WTC11 (cell line): Measurements from ENCODE around the gene TTLL11. TPM values are rescaled to one million over a fixed set of nuclear protein-coding genes. Genes with fewer than 3 reads are reported as not detected.

Source experiments
- ATAC-seq: fragments of 200-7000 bp; cut with Tn5 transposase; 2 replicates; pipeline ENCODE4 v1.10.0; 2021; ENCODE audit warnings: mild to moderate bottlenecking, moderate library complexity
- CTCF ChIA-PET: fragments of 300-600 bp; sonication (Branson Sonifier 250); formaldehyde crosslinking; loops from one replicate; lab custom pipeline; 2021; ENCODE audit warnings: antibody characterized with exemption; lab: Charles Lee
- POLR2A ChIA-PET: fragments of 350-600 bp; sonication (Branson Sonifier 250); formaldehyde crosslinking; loops from one replicate; lab custom pipeline; 2021; ENCODE audit warnings: antibody characterized with exemption; lab: Charles Lee
- DNase-seq: peaks from one replicate; pipeline ENCODE4 v3.0.0; 2021; ENCODE audit warnings: low spot score
- H3K27ac Mint-ChIP-seq: 2 replicates; pipeline ENCODE4 v1.8.0; 2021; ENCODE audit warnings: mixed read lengths
- H3K27me3 Mint-ChIP-seq: 2 replicates; pipeline ENCODE4 v1.8.0; 2021; ENCODE audit warnings: low read depth, mild to moderate bottlenecking, moderate library complexity, mixed read lengths
- H3K36me3 Mint-ChIP-seq: 2 replicates; pipeline ENCODE4 v1.8.0; 2021; ENCODE audit warnings: mixed read lengths
- H3K4me1 Mint-ChIP-seq: 2 replicates; pipeline ENCODE4 v1.8.0; 2022; ENCODE audit warnings: mixed read lengths
- H3K4me3 Mint-ChIP-seq: 2 replicates; pipeline ENCODE4 v1.8.0; 2021; ENCODE audit warnings: mild to moderate bottlenecking, moderate library complexity, mixed read lengths
- H3K9me3 Mint-ChIP-seq: 2 replicates; pipeline ENCODE4 v1.8.0; 2021; ENCODE audit warnings: mixed read lengths
- EMX1 ChIP-seq: fragments of 250-450 bp; sonication (Bioruptor Pico); IDR thresholded peaks from 2 replicates; pipeline ENCODE4 v1.8.0; 2021; ENCODE audit warnings: mild to moderate bottlenecking
- ETV6 ChIP-seq: sonication (generic); formaldehyde crosslinking; IDR thresholded peaks from 2 replicates; pipeline ENCODE4 v1.8.1; 2022; ENCODE audit warnings: mild to moderate bottlenecking, missing genetic modification reagents
- FOXP1 ChIP-seq: sonication (generic); formaldehyde crosslinking; IDR thresholded peaks from 2 replicates; pipeline ENCODE4 v1.8.0; 2022; ENCODE audit warnings: missing genetic modification reagents, mild to moderate bottlenecking, moderate library complexity, borderline replicate concordance
- GRHL2 ChIP-seq: fragments of 250-450 bp; sonication (Bioruptor Pico); IDR thresholded peaks from 2 replicates; pipeline ENCODE4 v1.8.0; 2022; ENCODE audit warnings: mild to moderate bottlenecking, moderate library complexity; ENCODE audit not compliant: insufficient replicate concordance, severe bottlenecking
- IRF2 ChIP-seq: sonication (generic); formaldehyde crosslinking; IDR thresholded peaks from 2 replicates; pipeline ENCODE4 v1.8.0; 2022; ENCODE audit warnings: low read depth, missing genetic modification reagents, borderline replicate concordance
- JUN ChIP-seq: sonication (generic); formaldehyde crosslinking; IDR thresholded peaks from 2 replicates; pipeline ENCODE4 v1.8.0; 2023; ENCODE audit warnings: mild to moderate bottlenecking, missing genetic modification reagents
- RELA ChIP-seq: sonication (generic); formaldehyde crosslinking; IDR thresholded peaks from 2 replicates; pipeline ENCODE4 v1.8.1; 2022; ENCODE audit warnings: missing genetic modification reagents, mild to moderate bottlenecking, borderline replicate concordance
- SP1 ChIP-seq: sonication (generic); formaldehyde crosslinking; conservative IDR thresholded peaks from 2 replicates; pipeline ENCODE4 v1.8.1; 2022; ENCODE audit warnings: missing genetic modification reagents
- TCF7 ChIP-seq: sonication (generic); formaldehyde crosslinking; IDR thresholded peaks from 2 replicates; pipeline ENCODE4 v1.8.0; 2022; ENCODE audit warnings: mild to moderate bottlenecking, low read depth, missing genetic modification reagents, moderate library complexity
- TEAD4 ChIP-seq: sonication (generic); formaldehyde crosslinking; IDR thresholded peaks from 2 replicates; pipeline ENCODE4 v1.8.0; 2022; ENCODE audit warnings: mild to moderate bottlenecking, missing genetic modification reagents
- TP53 ChIP-seq: sonication (generic); formaldehyde crosslinking; IDR thresholded peaks from 2 replicates; pipeline ENCODE4 v1.8.1; 2023; ENCODE audit warnings: mild to moderate bottlenecking, missing genetic modification reagents
- ZNF219 ChIP-seq: sonication (generic); formaldehyde crosslinking; IDR thresholded peaks from 2 replicates; pipeline ENCODE4 v1.8.0; 2023; ENCODE audit warnings: missing genetic modification reagents, mild to moderate bottlenecking, borderline replicate concordance
- total RNA-seq: library from RNA; stranded (reverse); gene quantifications from 3 replicates; pipeline ENCODE4 v1.2.3, GENCODE V29; 2021
- TF ChIP-seq, protein P1 (sequence below): fragments of 250-450 bp; sonication (Bioruptor Pico); IDR thresholded peaks from 2 replicates; pipeline ENCODE4 v1.9.0; 2021; ENCODE audit warnings: mild to moderate bottlenecking
- TF ChIP-seq, protein P2 (sequence below): sonication (generic); formaldehyde crosslinking; IDR thresholded peaks from 2 replicates; pipeline ENCODE4 v1.8.0; 2022; ENCODE audit warnings: mild to moderate bottlenecking, missing genetic modification reagents
- TF ChIP-seq, protein P3 (sequence below): sonication (generic); formaldehyde crosslinking; IDR thresholded peaks from 2 replicates; pipeline ENCODE4 v1.8.0; 2022; ENCODE audit warnings: mild to moderate bottlenecking, missing genetic modification reagents
- TF ChIP-seq, protein P4 (sequence below): sonication (generic); formaldehyde crosslinking; IDR thresholded peaks from 2 replicates; pipeline ENCODE4 v1.8.0; 2023; ENCODE audit warnings: mild to moderate bottlenecking, missing genetic modification reagents
- TF ChIP-seq, protein P5 (sequence below): sonication (generic); formaldehyde crosslinking; IDR thresholded peaks from 2 replicates; pipeline ENCODE4 v1.8.1; 2023; ENCODE audit warnings: mild to moderate bottlenecking, missing genetic modification reagents, moderate library complexity
- TF ChIP-seq, protein P6 (sequence below): sonication (generic); formaldehyde crosslinking; IDR thresholded peaks from 2 replicates; pipeline ENCODE4 v1.8.1; 2022; ENCODE audit warnings: mild to moderate bottlenecking, missing genetic modification reagents, moderate library complexity, borderline replicate concordance
- TF ChIP-seq, protein P7 (sequence below): sonication (generic); formaldehyde crosslinking; IDR thresholded peaks from 2 replicates; pipeline ENCODE4 v1.8.1; 2022; ENCODE audit warnings: missing genetic modification reagents, borderline replicate concordance

TTLL11 gene
- total RNA-seq, 1 experiment from 2014 or later = 1.1 TPM

DNA sequence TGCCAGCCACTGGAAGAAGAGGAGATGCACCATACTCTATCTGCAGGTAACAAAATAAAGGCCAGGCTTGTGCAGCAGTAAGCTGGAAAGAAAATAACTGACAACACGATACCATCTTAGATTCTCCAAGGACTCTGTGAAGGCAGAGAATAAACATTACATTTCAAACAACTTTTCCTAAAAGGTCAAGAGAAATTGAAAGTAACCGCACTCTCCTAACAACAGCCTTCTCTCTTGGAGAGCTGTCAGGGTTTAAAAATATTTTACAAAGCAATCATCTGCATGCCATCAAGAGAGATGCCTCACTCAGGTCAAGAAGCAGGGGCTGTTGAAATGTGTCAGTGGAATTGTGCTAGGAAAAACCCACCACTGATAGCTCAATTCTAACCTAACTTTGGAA is 13.5 kb upstream of the TTLL11 start:
- H3K27me3 Mint-ChIP-seq = no peaks in the 10 kb centered on the region; the same call in 1 of the 2 replicates
- peaks cover 4% of the 10 kb centered on the region; the same call in 1 of the 2 replicates for H3K36me3 Mint-ChIP-seq
- no peak for DNase-seq
- POLR2A ChIA-PET = no interaction called here
- TF ChIP-seq TCF7 (CRISPR knock-in tag) (no peak), RELA (CRISPR knock-in tag) (no peak), TEAD4 (CRISPR knock-in tag) (no peak), JUN (CRISPR knock-in tag) (no peak), ETV6 (no peak), TP53 (CRISPR knock-in tag) (no peak), ZNF219 (CRISPR knock-in tag) (no peak), GRHL2 (CRISPR knock-in tag) (no peak), IRF2 (CRISPR knock-in tag) (no peak), FOXP1 (CRISPR knock-in tag) (no peak), EMX1 (no peak), SP1 (CRISPR knock-in tag) (no peak)
- TF ChIP-seq, protein P1, sequence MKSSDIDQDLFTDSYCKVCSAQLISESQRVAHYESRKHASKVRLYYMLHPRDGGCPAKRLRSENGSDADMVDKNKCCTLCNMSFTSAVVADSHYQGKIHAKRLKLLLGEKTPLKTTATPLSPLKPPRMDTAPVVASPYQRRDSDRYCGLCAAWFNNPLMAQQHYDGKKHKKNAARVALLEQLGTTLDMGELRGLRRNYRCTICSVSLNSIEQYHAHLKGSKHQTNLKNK (CRISPR knock-in tag) = no peak
- TF ChIP-seq, protein P2, sequence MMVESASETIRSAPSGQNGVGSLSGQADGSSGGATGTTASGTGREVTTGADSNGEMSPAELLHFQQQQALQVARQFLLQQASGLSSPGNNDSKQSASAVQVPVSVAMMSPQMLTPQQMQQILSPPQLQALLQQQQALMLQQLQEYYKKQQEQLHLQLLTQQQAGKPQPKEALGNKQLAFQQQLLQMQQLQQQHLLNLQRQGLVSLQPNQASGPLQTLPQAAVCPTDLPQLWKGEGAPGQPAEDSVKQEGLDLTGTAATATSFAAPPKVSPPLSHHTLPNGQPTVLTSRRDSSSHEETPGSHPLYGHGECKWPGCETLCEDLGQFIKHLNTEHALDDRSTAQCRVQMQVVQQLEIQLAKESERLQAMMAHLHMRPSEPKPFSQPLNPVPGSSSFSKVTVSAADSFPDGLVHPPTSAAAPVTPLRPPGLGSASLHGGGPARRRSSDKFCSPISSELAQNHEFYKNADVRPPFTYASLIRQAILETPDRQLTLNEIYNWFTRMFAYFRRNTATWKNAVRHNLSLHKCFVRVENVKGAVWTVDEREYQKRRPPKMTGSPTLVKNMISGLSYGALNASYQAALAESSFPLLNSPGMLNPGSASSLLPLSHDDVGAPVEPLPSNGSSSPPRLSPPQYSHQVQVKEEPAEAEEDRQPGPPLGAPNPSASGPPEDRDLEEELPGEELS (CRISPR knock-in tag) = no peak
- TF ChIP-seq, protein P3, sequence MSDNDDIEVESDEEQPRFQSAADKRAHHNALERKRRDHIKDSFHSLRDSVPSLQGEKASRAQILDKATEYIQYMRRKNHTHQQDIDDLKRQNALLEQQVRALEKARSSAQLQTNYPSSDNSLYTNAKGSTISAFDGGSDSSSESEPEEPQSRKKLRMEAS (CRISPR knock-in tag) = no peak
- TF ChIP-seq, protein P4, sequence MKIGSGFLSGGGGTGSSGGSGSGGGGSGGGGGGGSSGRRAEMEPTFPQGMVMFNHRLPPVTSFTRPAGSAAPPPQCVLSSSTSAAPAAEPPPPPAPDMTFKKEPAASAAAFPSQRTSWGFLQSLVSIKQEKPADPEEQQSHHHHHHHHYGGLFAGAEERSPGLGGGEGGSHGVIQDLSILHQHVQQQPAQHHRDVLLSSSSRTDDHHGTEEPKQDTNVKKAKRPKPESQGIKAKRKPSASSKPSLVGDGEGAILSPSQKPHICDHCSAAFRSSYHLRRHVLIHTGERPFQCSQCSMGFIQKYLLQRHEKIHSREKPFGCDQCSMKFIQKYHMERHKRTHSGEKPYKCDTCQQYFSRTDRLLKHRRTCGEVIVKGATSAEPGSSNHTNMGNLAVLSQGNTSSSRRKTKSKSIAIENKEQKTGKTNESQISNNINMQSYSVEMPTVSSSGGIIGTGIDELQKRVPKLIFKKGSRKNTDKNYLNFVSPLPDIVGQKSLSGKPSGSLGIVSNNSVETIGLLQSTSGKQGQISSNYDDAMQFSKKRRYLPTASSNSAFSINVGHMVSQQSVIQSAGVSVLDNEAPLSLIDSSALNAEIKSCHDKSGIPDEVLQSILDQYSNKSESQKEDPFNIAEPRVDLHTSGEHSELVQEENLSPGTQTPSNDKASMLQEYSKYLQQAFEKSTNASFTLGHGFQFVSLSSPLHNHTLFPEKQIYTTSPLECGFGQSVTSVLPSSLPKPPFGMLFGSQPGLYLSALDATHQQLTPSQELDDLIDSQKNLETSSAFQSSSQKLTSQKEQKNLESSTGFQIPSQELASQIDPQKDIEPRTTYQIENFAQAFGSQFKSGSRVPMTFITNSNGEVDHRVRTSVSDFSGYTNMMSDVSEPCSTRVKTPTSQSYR (CRISPR knock-in tag) = no peak
- TF ChIP-seq, protein P5, sequence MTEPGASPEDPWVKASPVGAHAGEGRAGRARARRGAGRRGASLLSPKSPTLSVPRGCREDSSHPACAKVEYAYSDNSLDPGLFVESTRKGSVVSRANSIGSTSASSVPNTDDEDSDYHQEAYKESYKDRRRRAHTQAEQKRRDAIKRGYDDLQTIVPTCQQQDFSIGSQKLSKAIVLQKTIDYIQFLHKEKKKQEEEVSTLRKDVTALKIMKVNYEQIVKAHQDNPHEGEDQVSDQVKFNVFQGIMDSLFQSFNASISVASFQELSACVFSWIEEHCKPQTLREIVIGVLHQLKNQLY (CRISPR knock-in tag) = no peak
- TF ChIP-seq, protein P6, sequence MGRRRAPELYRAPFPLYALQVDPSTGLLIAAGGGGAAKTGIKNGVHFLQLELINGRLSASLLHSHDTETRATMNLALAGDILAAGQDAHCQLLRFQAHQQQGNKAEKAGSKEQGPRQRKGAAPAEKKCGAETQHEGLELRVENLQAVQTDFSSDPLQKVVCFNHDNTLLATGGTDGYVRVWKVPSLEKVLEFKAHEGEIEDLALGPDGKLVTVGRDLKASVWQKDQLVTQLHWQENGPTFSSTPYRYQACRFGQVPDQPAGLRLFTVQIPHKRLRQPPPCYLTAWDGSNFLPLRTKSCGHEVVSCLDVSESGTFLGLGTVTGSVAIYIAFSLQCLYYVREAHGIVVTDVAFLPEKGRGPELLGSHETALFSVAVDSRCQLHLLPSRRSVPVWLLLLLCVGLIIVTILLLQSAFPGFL (CRISPR knock-in tag) = no peak
- TF ChIP-seq, protein P7, sequence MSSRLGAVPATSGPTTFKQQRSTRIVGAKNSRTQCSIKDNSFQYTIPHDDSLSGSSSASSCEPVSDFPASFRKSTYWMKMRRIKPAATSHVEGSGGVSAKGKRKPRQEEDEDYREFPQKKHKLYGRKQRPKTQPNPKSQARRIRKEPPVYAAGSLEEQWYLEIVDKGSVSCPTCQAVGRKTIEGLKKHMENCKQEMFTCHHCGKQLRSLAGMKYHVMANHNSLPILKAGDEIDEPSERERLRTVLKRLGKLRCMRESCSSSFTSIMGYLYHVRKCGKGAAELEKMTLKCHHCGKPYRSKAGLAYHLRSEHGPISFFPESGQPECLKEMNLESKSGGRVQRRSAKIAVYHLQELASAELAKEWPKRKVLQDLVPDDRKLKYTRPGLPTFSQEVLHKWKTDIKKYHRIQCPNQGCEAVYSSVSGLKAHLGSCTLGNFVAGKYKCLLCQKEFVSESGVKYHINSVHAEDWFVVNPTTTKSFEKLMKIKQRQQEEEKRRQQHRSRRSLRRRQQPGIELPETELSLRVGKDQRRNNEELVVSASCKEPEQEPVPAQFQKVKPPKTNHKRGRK = no peak
- TF ChIP-seq, all 79 proteins: peak for 0
- no peak overlapping the region for H3K4me3 Mint-ChIP-seq
- H3K9me3 Mint-ChIP-seq = peaks cover 10% of the 10 kb centered on the region
- ATAC-seq = no peak
- CTCF ChIA-PET = interaction anchor here (0.7 to 24.3 kb wide), 3 partner anchors 9 to 18 kb away, joined by 3 to 627 read pairs (median 33); no protein-coding TSS in a partner anchor
- H3K27ac Mint-ChIP-seq = no peak overlapping the region
- peaks cover 9% of the 10 kb centered on the region for H3K4me1 Mint-ChIP-seq
